ENCODE results near the gene INHBB.

The INHBB gene

DNA sequence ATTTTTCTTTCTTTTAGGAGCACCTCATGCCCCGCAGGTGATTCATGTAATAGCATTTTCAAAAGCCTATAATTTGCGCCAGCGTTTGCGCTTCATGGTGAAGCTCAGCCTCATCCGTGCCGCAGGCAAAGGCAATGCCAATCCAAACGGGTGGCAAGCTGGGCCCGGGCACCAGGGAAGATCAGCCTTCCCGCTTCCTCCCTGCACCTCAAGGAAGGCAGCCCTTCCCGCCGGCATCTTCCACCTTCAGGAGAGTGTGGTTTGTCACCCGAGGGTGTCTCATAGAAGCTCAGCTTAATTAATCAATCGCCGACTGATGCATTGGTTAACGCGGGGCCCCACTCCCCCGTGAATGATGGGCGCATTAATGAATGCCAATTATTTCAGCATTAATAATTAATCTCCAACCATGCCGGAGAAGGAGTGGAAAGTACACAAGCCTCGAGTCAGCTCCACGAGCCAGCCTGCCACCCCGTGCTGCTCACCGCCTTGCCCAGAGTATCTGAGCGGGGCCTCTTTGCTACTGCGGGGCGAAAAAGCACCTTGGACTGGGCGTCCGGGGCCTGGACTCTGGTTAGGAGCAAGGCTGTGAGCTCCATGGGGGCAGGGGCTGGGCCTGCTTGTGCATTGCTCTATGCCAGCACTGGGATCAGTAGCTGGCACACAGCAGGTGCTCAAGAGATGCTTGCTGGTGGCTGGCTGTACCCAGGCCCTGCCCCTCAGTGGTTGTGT is 13.0 kb downstream of the INHBB start:
- ChIA-PET POLR2A (no interaction called here), CTCF (no interaction called here)
- DNase-seq (ENCODE audit: extremely low spot score), result no peak
- TF ChIP-seq FOXA1 (IDR thresholded peaks at IDR 0.05) (no peak), FOXK2 (IDR thresholded peaks at IDR 0.05) (no peak), ZNF384 (IDR thresholded peaks at IDR 0.05) (no peak), ARNT (IDR thresholded peaks at IDR 0.05) (no peak), NFRKB (IDR thresholded peaks at IDR 0.05) (no peak), ELF4 (IDR thresholded peaks at IDR 0.05) (no peak), BHLHE40 (IDR thresholded peaks at IDR 0.05; ENCODE audit: borderline replicate concordance) (no peak), FOXM1 (IDR thresholded peaks at IDR 0.05; ENCODE audit: borderline replicate concordance) (no peak), TARDBP (IDR thresholded peaks at IDR 0.05) (no peak), HDGF (IDR thresholded peaks at IDR 0.05; ENCODE audit: borderline replicate concordance) (no peak), LEF1 (IDR thresholded peaks at IDR 0.05; ENCODE audit: borderline replicate concordance) (no peak), L3MBTL2 (conservative IDR thresholded peaks at IDR 0.05) (no peak), SP1 (IDR thresholded peaks at IDR 0.05) (no peak), CTBP1 (IDR thresholded peaks at IDR 0.05; ENCODE audit: borderline replicate concordance) (no peak), SUZ12 (IDR thresholded peaks at IDR 0.05) (no peak)
- TF ChIP-seq, protein P1, sequence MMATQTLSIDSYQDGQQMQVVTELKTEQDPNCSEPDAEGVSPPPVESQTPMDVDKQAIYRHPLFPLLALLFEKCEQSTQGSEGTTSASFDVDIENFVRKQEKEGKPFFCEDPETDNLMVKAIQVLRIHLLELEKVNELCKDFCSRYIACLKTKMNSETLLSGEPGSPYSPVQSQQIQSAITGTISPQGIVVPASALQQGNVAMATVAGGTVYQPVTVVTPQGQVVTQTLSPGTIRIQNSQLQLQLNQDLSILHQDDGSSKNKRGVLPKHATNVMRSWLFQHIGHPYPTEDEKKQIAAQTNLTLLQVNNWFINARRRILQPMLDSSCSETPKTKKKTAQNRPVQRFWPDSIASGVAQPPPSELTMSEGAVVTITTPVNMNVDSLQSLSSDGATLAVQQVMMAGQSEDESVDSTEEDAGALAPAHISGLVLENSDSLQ (IDR thresholded peaks at IDR 0.05), result no peak

DNA sequence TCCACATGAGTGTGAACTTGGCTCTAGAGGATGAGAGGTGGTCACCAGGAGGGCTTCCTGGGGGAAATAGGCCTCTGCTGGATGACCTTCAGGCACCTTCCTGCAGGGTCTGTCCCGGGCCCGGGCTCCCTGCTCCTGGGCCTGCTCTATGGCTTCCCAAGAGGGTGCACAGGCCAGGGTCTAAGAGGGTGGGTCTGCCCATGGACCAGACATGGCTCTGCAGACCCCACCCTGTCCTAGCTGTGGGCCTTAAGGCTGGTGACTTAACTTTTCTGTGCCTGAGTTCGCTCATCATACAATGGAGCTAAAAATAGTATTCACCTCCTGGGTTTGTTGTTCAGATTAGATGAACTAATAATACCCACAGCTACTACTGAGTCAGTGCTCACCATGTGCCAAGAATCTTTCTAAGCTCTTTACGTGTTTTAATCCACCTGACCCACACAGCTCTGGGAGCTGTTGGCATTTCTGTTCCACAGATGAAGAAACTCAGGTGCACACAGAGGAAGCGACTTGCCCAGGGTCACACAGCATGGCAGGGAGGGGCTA is 14.4 kb downstream of the INHBB start:
- CTCF ChIA-PET, result no interaction called here
- POLR2A ChIA-PET, result no interaction called here

DNA sequence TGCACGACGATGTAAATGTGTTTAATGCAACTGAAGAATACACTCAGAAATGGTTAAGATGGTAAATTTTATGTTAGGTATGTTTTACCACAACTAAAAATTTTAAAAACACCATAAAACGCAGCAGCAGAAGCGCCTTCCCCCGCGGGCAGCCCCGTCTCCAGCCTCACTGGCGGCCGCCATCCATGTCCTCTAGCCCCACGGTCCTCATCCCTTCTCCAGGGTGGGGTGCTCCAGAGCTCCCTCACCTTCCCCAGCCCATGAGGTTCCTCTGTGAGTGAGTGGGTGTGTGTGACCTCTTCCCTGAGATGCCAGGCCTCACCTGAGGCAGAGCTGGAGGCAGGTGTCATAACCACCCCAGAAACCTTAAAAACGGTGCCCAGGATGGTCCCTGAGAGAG is 17.0 kb downstream of the INHBB start:
- TF ChIP-seq ARNT (IDR thresholded peaks at IDR 0.05), result no peak
- DNase-seq (ENCODE audit: extremely low spot score), result no peak
- ChIA-PET POLR2A (no interaction called here), CTCF (no interaction called here)

More for the DNA sequence above, 14.4 kb downstream of the INHBB start:
- TF ChIP-seq SUZ12 (IDR thresholded peaks at IDR 0.05) (no peak), FOXM1 (IDR thresholded peaks at IDR 0.05; ENCODE audit: borderline replicate concordance) (no peak), HDGF (IDR thresholded peaks at IDR 0.05; ENCODE audit: borderline replicate concordance) (no peak), LEF1 (IDR thresholded peaks at IDR 0.05; ENCODE audit: borderline replicate concordance) (no peak), ARNT (IDR thresholded peaks at IDR 0.05) (no peak), NFRKB (IDR thresholded peaks at IDR 0.05) (no peak), TARDBP (IDR thresholded peaks at IDR 0.05) (no peak), CTBP1 (IDR thresholded peaks at IDR 0.05; ENCODE audit: borderline replicate concordance) (no peak)
- DNase-seq (ENCODE audit: extremely low spot score), result no peak

DNA sequence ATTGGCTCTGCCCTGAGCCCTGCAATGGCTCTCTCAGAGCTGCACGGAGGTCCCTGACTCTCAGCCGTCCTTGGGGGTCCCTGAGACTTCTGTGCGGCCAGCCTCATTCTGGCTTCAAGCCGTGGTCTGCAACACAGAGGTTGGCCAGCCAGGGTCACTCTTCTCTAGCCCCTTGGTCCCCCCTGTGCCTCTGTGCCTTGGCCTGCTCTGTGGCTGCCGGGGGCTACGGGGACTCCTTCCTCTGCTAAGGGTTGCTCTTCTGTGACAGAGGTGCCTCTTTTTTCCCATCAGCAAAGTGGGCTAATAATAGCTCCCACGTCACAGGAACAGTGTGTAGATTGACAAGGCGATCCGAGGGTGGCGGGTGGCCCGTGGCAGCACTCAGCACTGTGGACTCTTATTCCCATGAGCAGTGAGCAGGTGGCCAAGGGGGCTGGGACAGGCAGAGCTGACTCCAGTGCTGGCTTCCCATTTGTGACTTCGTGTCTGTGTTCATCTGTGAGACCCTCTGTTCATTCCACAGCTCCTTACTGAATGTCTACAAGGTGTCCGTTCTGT is 19.4 kb downstream of the INHBB start:
- ChIA-PET POLR2A (no interaction called here), CTCF (no interaction called here)
- no peak for DNase-seq (ENCODE audit: extremely low spot score)
- TF ChIP-seq FOXK2 (IDR thresholded peaks at IDR 0.05), result no peak
- TF ChIP-seq ARNT (IDR thresholded peaks at IDR 0.05), result no peak
- TF ChIP-seq LEF1 (IDR thresholded peaks at IDR 0.05; ENCODE audit: borderline replicate concordance), result no peak
- TF ChIP-seq FOXA1 (IDR thresholded peaks at IDR 0.05), result no peak
- TF ChIP-seq ZNF384 (IDR thresholded peaks at IDR 0.05), result no peak
- TF ChIP-seq, protein P1 (IDR thresholded peaks at IDR 0.05), result no peak
- no peak for TF ChIP-seq HDGF (IDR thresholded peaks at IDR 0.05; ENCODE audit: borderline replicate concordance)

DNA sequence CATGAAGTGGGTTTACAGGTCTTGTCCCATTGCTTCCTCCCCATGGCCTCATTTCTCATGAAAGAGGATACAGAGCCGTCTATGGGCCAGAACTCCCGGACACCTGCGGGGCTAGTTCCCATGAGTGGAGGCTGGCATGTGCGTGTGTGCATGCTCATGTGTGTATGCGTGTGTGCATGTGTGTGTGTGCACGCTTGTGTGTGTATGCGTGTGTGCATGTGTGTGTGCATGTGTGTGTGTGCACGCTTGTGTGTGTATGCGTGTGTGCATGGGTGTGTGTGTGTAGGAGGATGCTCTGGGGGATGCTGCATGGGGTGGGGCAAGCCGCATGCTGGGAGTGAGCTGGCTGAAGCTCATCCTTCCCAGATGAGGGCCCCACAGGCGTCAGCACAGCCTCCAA is 20.8 kb downstream of the INHBB start:
- ChIA-PET CTCF (no interaction called here), POLR2A (no interaction called here)
- TF ChIP-seq CTBP1 (IDR thresholded peaks at IDR 0.05; ENCODE audit: borderline replicate concordance), result no peak
- TF ChIP-seq, protein P1 (IDR thresholded peaks at IDR 0.05), result no peak
- TF ChIP-seq ARNT (IDR thresholded peaks at IDR 0.05), result no peak
- TF ChIP-seq SP1 (IDR thresholded peaks at IDR 0.05), result no peak
- TF ChIP-seq HDGF (IDR thresholded peaks at IDR 0.05; ENCODE audit: borderline replicate concordance), result no peak
- no peak for TF ChIP-seq NFRKB (IDR thresholded peaks at IDR 0.05)
- no peak for TF ChIP-seq ZNF384 (IDR thresholded peaks at IDR 0.05)
- no peak for TF ChIP-seq FOXK2 (IDR thresholded peaks at IDR 0.05)
- TF ChIP-seq FOXA1 (IDR thresholded peaks at IDR 0.05), result no peak
- no peak for TF ChIP-seq LEF1 (IDR thresholded peaks at IDR 0.05; ENCODE audit: borderline replicate concordance)
- no peak for TF ChIP-seq TARDBP (IDR thresholded peaks at IDR 0.05)
- no peak for TF ChIP-seq ELF4 (IDR thresholded peaks at IDR 0.05)
- no peak for TF ChIP-seq SUZ12 (IDR thresholded peaks at IDR 0.05)
- TF ChIP-seq L3MBTL2 (conservative IDR thresholded peaks at IDR 0.05), result no peak
- TF ChIP-seq FOXM1 (IDR thresholded peaks at IDR 0.05; ENCODE audit: borderline replicate concordance), result no peak
- TF ChIP-seq BHLHE40 (IDR thresholded peaks at IDR 0.05; ENCODE audit: borderline replicate concordance), result no peak
- no peak for DNase-seq (ENCODE audit: extremely low spot score)

DNA sequence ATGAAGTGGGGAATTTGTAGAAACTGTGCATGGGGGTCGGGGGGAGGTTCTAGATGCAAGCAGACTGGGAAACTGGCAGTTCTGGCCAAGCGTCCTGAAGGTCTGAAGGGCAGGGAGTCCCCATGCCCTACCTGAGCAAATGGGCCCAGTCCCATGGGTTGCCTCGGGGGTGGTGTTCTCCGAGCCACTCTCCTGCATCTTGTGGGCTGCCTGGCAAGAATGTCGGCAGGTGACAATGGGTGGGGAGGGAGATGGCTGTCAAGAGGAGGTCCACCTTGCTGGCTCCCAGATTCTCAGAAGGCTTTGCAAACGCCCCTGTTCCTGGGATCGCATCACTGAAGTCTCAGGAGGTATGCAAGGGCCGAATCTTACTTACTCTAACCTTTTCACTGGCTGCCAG is 21.3 kb downstream of the INHBB start:
- POLR2A ChIA-PET, result no interaction called here
- TF ChIP-seq FOXA1 (IDR thresholded peaks at IDR 0.05), result no peak
- no peak for TF ChIP-seq SUZ12 (IDR thresholded peaks at IDR 0.05)
- TF ChIP-seq NFRKB (IDR thresholded peaks at IDR 0.05), result no peak
- no peak for TF ChIP-seq ZNF384 (IDR thresholded peaks at IDR 0.05)
- TF ChIP-seq ARNT (IDR thresholded peaks at IDR 0.05), result no peak
- no peak for TF ChIP-seq TARDBP (IDR thresholded peaks at IDR 0.05)
- no peak for TF ChIP-seq ELF4 (IDR thresholded peaks at IDR 0.05)
- no peak for DNase-seq (ENCODE audit: extremely low spot score)
- CTCF ChIA-PET, result no interaction called here
